Breast epithelium (tissue), 4 donors: ENCODE results near the gene A4GALT. TPM values are rescaled to one million over a fixed set of nuclear protein-coding genes. Genes with fewer than 3 reads are reported as not detected.
"Not testable (repeated sequence)": the region's sequence is repeated elsewhere in the genome, so short reads cannot be mapped to it uniquely, and the experiment has no call there.

Source experiments
- DNase-seq, 2 donors: peaks; one replicate each; pipeline ENCODE4 v3.0.0-alpha.2; 2019; ENCODE audit warnings: low spot score in 2 of 2
- H3K27ac ChIP-seq, 2 donors: fragments of 200-600 bp; sonication (generic) in 1 of 2; one replicate each; pipeline ENCODE4 v1.5.1; 2016 to 2019; ENCODE audit warnings: mild to moderate bottlenecking in 1 of 2
- H3K27me3 ChIP-seq, 2 donors: fragments of 200-600 bp; sonication (generic) in 1 of 2; one replicate each; pipeline versions ENCODE4 v1.5.1 to v1.6.0; 2017 to 2019; ENCODE audit warnings: control low read depth in 1 of 2, mild to moderate bottlenecking in 1 of 2
- H3K36me3 ChIP-seq: fragments of 200-600 bp; one replicate; pipeline ENCODE4 v1.5.1; 2019
- H3K4me1 ChIP-seq, 2 donors: fragments of 200-600 bp; sonication (generic); one replicate each; pipeline ENCODE4 v1.5.1; 2016 to 2019; ENCODE audit warnings: control low read depth in 1 of 2
- H3K4me3 ChIP-seq, 3 donors: fragments of 200-600 bp; sonication (generic); 1 replicate in 2 of 3; 2 replicates in 1 of 3; pipeline ENCODE4 v1.5.1; 2016 to 2019; ENCODE audit warnings: mild to moderate bottlenecking in 3 of 3, moderate library complexity in 2 of 3
- H3K9me3 ChIP-seq, 2 donors: fragments of 200-600 bp; sonication (generic) in 1 of 2; one replicate each; pipeline ENCODE4 v1.5.1; 2016 to 2019; ENCODE audit warnings: control low read depth in 1 of 2
- POLR2A ChIP-seq: fragments of 450-650 bp; IDR thresholded peaks from one replicate; pipeline ENCODE4 v1.6.1; 2016; ENCODE audit warnings: antibody characterized with exemption, mild to moderate bottlenecking, moderate library complexity
- POLR2AphosphoS5 ChIP-seq, 3 donors: sonication (generic); formaldehyde crosslinking; IDR thresholded peaks; one replicate each; pipeline ENCODE4 v1.6.1; 2017; ENCODE audit warnings: antibody characterized with exemption in 3 of 3
- intact Hi-C: fragments of 100-400 bp; cut with DNase I; formaldehyde crosslinking; loops from one replicate; pipeline ENCODE4 v1.15.1; 2023; ENCODE audit warnings: low total_unique reads
- total RNA-seq, 3 donors: library from RNA; depleted of rRNA; stranded (reverse); fragments of >200 nt; gene quantifications; one replicate each; pipeline ENCODE4 v1.1.0, GENCODE V29; 2016
- TF ChIP-seq, protein P1 (sequence below), 3 donors: fragments of 450-650 bp; IDR thresholded peaks; one replicate each; pipeline ENCODE4 v1.5.1; 2016 to 2017; ENCODE audit warnings: antibody characterized with exemption in 3 of 3, mild to moderate bottlenecking in 3 of 3, moderate library complexity in 3 of 3

Gene A4GALT
- total RNA-seq, 3 donors from 2014 or later: 6.6 to 32.8 (median 22.9) TPM

DNA sequence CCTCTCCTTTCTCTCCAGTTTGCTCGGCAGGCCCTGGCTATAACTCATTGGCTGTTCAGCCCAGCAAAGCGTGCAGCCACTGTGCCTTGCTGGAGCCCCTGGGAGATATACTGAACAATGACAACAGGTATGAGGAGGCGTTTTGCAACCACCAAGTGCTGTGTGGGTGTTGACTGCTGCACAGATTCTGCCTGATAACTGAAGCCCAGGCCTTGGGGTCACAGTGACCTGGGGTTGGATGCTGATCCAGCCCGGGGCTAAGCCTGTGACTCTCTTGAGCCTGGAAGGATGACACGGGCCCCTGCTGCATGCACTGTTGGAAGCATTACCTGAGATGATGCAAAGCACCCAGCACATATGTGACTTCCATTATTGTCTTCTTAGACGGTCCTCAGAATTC is 13.7 kb upstream of the A4GALT start:
- H3K9me3 ChIP-seq: no peaks in the 10 kb centered on the region
- no peak overlapping the region for H3K4me3 ChIP-seq
- H3K4me1 ChIP-seq: no peaks in the 10 kb centered on the region
- H3K36me3 ChIP-seq: no peaks in the 10 kb centered on the region
- no peak overlapping the region for H3K27ac ChIP-seq
- DNase-seq: no peak
- H3K27me3 ChIP-seq: no peaks in the 10 kb centered on the region
- no peak for TF ChIP-seq POLR2A
- no peak for TF ChIP-seq POLR2AphosphoS5 (IDR thresholded peaks at IDR 0.05)
- TF ChIP-seq, protein P1, sequence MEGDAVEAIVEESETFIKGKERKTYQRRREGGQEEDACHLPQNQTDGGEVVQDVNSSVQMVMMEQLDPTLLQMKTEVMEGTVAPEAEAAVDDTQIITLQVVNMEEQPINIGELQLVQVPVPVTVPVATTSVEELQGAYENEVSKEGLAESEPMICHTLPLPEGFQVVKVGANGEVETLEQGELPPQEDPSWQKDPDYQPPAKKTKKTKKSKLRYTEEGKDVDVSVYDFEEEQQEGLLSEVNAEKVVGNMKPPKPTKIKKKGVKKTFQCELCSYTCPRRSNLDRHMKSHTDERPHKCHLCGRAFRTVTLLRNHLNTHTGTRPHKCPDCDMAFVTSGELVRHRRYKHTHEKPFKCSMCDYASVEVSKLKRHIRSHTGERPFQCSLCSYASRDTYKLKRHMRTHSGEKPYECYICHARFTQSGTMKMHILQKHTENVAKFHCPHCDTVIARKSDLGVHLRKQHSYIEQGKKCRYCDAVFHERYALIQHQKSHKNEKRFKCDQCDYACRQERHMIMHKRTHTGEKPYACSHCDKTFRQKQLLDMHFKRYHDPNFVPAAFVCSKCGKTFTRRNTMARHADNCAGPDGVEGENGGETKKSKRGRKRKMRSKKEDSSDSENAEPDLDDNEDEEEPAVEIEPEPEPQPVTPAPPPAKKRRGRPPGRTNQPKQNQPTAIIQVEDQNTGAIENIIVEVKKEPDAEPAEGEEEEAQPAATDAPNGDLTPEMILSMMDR (IDR thresholded peaks at IDR 0.05): no peak
- intact Hi-C loops: no loop called here

DNA sequence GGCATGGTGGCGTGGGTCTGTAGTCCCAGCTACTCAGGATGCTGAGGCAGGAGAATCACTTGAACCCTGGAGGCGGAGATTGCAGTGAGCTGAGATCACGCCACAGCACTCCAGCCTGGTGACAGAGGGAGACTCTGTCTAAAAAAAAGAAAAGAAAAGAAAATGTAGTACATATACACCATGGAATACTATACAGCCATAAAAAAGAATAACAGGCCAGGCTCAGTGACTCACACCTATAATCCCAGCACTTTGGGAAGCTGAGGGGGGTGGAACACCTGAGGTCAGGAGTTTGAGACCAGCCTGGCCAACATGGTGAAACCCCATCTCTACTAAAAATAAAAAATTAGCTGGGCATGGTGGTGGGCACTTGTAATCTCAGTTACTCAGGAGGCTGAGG is 12.7 kb upstream of the A4GALT start:
- DNase-seq, H3K27me3 ChIP-seq, H3K27ac ChIP-seq, H3K4me3 ChIP-seq, H3K36me3 ChIP-seq, H3K9me3 ChIP-seq, intact Hi-C loops, H3K4me1 ChIP-seq: not testable (repeated sequence)

DNA sequence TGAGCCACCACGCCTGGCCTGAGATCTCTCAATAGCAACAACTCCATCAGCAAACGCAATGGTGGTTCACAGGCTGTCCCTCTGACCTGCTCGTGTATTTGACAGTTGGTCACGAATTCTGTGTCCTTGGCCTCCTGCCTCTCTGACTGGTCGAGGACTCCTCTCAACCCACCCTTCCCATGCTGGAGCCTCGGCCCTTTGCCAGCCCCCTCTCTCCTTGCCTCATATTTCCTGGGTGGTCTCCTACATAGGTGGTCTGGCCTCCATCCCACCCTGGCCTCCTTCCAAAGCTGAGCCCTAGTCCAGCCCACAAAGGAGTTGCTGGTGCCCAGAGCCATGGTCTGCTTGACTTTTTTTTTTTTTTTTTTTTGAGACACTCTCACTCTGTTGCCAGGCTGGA is 11.4 kb upstream of the A4GALT start:
- H3K27me3 ChIP-seq: no peaks in the 10 kb centered on the region
- TF ChIP-seq POLR2A (no peak), POLR2AphosphoS5 (IDR thresholded peaks at IDR 0.05) (no peak)
- TF ChIP-seq, protein P1 (IDR thresholded peaks at IDR 0.05): no peak
- no peaks in the 10 kb centered on the region for H3K9me3 ChIP-seq
- DNase-seq: no peak
- no peak overlapping the region for H3K4me3 ChIP-seq
- H3K36me3 ChIP-seq: no peaks in the 10 kb centered on the region
- intact Hi-C loops: no loop called here
- no peak overlapping the region for H3K27ac ChIP-seq
- no peaks in the 10 kb centered on the region for H3K4me1 ChIP-seq

DNA sequence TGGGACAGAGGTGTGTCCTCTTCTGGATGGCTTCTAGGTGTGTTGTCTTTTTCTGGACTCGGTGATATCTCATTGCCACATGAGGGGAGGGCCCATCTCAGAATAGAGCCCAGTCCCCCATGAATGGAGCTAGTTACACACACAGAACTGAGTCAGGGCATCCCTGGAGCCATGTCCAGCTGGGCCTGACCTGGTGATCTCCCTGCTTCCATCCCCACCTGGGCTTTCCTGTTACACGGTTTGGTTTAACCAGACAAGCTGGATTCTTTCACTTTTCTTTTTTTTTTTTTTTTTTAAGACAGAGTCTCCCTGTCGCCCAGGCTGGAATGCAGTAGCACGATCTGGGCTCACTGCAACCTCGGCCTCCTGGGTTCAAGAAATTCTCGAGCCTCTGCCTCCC is 6.1 kb upstream of the A4GALT start:
- intact Hi-C loops: no loop called here
- H3K27me3 ChIP-seq: no peaks in the 10 kb centered on the region
- H3K9me3 ChIP-seq: no peaks in the 10 kb centered on the region
- TF ChIP-seq POLR2A (no peak), POLR2AphosphoS5 (IDR thresholded peaks at IDR 0.05) (no peak)
- TF ChIP-seq, protein P1 (IDR thresholded peaks at IDR 0.05): no peak
- H3K27ac ChIP-seq: peak overlapping the region in 1 of 2 donors; percentile 58
- no peaks in the 10 kb centered on the region for H3K4me1 ChIP-seq
- DNase-seq: no peak
- H3K36me3 ChIP-seq: no peaks in the 10 kb centered on the region
- H3K4me3 ChIP-seq: no peak overlapping the region

DNA sequence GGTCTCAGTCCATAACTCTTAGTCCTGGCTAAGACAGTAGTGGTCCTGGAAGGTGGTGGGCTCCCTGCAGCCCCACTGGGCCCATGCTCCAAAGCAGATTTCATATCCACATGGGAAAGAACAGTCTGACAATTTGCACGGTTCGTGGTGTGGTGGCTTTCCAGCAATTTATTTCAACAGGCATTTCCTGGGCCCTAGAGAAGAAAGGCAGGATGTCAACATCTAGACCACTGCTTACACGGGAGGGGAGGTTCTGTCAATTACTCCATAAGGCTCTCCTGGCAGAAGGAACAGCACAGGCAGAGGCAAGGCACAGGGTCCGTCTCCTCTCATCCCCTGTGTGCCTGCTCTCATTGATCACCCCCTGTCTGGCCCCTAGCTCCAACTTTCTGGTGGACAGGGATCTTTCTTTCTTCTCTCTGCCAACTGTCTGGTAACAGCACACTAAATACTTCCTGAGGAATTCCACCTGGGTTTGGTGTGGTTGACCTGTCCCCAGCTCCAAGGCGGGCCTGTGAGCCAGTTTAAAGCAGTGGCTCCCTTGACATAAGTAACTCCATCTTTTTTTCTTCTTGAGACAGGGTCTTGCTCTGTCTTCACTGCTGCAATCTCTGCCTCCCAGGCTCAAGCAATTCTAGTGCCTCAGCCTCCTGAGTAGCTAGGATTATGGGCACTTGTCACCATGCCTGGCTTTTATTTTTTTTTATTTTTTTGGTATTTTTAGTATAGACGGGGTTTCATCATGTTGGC is 5.1 kb upstream of the A4GALT start:
- no peak overlapping the region for H3K27ac ChIP-seq
- H3K9me3 ChIP-seq: no peaks in the 10 kb centered on the region
- peaks cover 0 to 5% of the 10 kb centered on the region in 2 donors for H3K27me3 ChIP-seq
- H3K4me1 ChIP-seq: peaks cover 4 to 5% of the 10 kb centered on the region in 2 donors
- no peak for DNase-seq
- no peak overlapping the region for H3K4me3 ChIP-seq
- no peaks in the 10 kb centered on the region for H3K36me3 ChIP-seq
- intact Hi-C loops: no loop called here
- no peak for TF ChIP-seq POLR2AphosphoS5 (IDR thresholded peaks at IDR 0.05)
- TF ChIP-seq, protein P1 (IDR thresholded peaks at IDR 0.05): no peak
- no peak for TF ChIP-seq POLR2A
